GM19240 (cell line): ENCODE results near the gene TRIM26.
"Not testable (repeated sequence)": the region's sequence is repeated elsewhere in the genome, so short reads cannot be mapped to it uniquely, and the experiment has no call there.

Experiments
- DNase-seq: peaks from one replicate; pipeline ENCODE4 v3.0.0; 2011; ENCODE audit warnings: low spot score; ENCODE audit not compliant: insufficient read length

Gene TRIM26

DNA sequence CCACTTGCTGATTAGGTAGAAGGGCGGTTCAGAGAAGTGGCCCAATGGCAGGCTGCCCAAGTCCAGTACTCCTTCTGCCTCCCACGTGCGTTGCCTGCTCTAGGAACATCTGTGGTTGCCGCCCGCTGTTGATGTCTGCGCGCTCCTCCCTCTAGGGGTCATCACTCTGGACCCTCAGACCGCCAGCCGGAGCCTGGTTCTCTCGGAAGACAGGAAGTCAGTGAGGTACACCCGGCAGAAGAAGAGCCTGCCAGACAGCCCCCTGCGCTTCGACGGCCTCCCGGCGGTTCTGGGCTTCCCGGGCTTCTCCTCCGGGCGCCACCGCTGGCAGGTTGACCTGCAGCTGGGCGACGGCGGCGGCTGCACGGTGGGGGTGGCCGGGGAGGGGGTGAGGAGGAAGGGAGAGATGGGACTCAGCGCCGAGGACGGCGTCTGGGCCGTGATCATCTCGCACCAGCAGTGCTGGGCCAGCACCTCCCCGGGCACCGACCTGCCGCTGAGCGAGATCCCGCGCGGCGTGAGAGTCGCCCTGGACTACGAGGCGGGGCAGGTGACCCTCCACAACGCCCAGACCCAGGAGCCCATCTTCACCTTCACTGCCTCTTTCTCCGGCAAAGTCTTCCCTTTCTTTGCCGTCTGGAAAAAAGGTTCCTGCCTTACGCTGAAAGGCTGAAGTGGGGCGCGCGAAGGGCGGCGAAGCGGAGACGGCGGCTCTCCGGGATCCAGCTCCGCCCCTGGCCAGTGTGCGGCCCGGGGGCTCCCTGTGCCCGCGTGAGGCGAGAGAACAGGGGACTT lies 41.3 kb downstream of the TRIM26 start:
- DNase-seq: no peak

DNA sequence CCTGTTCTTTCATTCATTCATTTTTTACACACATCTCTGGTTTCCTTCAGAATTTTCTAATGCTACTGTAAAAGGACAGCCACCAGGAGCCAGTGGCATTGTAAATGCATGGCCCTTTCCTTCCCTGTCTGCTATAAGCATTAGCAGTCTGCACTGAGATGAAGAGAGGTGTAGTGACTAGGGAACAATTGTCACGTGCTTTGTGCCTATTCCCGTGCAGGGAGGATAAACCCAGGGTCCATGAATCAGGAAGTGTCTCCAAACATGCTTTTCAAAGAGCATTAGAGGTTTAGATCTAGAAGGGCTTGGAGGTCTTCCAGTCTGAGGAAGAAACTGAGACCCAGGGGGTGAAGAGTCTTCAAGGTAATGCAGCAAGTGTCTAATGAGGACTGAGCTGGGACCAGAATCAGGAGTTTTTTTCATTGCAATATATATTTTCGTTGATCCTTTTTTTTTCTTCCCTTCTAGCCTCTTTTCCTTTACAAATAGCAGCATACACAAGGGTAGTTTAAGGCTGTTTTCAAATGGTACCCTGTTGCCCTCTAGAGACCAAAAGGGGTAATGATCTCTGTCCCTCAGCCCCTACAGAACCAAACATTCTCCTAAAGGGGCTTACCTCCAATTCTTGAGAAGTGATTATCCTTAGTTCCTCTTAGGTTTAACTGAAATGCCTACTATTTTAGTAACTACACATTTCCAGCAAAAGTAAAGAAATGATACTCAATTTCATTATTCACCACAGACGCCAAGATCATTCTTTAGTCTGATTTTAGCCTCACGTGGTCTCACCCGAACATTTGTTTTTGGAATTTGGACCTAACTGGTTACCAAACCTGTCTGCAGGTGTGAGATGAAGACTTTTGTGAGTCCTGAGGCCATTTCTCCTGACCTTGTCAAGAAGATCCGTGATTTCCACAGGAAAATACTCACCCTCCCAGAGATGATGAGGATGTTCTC lies 43.3 kb downstream of the TRIM26 start:
- DNase-seq: no peak

DNA sequence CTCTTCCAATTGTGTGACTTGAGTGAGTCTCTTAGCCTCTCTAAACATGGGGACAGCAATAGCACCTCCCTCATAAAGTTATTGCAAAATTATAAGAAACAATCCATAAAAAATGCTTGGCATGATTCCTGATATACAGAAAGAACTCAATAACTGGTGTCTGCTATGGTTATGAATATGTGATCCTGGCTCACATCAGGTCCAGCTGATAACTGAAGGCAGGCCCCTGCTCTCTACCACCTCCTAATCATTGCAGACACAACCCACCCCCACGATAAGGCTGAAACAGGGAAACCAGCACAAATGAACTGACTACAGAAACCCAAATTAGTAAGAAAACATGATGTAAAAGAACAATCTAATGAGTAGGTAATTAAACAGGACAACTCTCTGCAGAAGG lies 44.5 kb downstream of the TRIM26 start:
- DNase-seq: no peak

DNA sequence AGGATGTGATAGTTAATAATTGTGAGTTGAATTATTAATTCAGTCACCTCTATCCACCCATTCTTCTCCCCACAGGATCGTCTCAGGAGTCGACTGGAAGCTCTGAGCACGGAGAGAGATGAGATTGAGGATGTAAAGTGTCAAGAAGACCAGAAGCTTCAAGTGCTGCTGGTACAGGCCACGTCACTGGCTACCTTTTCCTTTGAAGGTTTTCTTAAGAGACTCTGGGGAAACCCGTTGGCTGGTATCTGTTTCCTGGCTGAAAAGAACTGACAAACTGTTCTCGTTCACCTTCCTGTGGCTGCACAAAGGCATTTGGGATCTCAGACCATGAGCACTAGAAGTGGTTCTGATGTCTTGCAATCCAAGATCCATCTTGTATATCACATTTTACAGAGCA lies 46.1 kb downstream of the TRIM26 start:
- DNase-seq: no peak

DNA sequence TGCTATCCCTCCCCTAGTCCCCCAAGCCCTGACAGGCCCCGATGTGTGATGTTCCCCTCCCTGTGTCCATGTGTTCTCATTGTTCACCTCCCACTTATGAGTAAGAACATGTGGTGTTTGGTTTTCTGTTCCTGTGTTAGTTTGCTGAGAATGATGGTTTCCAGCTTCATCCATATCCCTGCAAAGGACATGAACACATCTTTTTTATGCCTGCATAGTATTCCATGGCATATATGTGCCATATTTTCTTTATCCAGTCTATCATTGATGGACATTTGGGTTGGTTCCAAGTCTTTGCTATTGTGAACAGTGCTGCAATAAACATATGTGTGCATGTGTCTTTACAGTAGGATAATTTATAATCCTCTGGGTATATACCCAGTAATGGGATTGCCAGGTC lies 48.0 kb downstream of the TRIM26 start:
- not testable (repeated sequence) for DNase-seq

DNA sequence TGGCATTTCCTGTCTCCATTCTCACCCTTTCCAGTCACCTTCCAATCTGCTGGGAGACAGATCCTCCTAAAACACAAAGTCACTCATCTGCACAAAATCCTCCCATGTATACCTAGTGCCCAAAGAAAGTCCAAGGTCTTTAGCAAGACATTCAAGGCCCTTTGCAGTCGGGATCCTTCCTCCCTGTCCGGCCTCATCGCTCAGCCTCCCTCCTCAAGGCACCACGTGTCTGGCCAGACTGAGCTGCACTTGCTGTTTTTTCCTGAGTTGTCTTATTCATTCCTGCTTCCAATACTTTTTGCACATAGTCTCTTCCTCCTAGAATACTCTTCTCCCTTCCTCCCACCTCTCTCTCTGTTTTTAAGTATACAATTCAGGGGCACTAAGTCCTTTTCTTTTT lies 48.5 kb downstream of the TRIM26 start:
- DNase-seq: no peak

DNA sequence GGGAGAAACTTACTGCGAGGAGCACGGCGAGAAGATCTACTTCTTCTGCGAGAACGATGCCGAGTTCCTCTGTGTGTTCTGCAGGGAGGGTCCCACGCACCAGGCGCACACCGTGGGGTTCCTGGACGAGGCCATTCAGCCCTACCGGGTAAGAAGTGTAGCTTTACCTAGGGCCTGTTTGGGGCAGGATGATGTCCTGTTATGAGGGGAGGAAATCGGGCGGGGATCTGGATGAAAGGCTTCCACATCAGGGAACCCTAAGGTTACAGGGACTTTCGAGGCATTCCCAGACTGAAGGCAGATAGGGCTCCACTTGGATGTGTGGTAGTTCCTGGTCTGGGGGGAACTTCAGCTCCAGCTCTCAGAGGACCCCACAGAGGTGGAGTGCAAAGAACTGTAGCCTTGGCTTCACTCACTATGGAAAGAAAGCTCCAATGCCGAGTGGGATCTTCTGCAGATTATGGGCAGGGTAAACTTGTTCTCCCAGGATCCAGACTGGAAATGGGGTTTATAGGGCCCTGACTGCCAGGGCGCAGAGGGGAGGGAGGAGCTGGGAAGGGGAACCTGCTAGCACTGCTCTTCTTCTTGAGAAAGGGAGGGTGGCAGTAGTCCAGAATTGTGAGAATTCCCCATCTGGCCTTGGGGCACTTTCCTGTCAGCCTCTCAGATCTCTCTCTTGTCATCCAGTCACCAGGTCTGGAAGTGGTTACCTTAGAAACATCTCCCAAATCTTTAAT lies 49.1 kb downstream of the TRIM26 start:
- no peak for DNase-seq

DNA sequence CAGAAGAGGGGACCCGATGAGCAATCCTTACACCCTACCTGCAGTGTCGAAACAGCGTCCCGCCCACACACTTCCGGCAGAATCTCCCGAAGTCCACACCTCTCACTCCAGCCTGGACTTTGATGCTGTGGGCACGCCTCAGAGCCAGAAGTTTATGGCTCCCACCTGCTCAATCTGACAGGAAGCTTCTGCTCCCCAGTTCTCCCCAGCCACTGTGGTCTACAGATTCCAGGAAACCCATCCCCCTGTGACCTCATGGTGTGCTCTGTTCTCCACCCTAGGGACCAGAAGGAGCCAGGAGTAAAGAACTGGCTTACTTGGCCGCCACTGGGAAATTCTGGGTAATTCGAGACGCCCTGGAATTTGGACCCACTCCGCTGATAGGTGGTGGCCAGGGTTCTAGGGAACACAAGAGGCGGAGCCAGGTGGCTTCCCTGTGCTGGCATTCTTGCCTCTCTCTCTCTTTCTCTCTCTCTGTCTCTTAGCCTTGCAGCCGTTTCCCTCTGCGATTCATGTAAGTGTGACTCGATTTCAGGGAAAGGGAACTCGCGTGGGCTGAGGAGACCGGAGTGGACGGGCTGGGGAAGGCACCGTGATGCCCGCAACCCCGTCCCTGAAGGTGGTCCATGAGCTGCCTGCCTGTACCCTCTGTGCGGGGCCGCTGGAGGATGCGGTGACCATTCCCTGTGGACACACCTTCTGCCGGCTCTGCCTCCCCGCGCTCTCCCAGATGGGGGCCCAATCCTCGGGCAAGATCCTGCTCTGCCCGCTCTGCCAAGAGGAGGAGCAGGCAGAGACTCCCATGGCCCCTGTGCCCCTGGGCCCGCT lies 49.9 kb downstream of the TRIM26 start, which contains the start of gene TRIM15:
TRIM15 (plus strand) TSS at position 457 of the 828 bp plus-strand sequence; CDS start at position 596, 139 bp downstream.
- DNase-seq: no peak

DNA sequence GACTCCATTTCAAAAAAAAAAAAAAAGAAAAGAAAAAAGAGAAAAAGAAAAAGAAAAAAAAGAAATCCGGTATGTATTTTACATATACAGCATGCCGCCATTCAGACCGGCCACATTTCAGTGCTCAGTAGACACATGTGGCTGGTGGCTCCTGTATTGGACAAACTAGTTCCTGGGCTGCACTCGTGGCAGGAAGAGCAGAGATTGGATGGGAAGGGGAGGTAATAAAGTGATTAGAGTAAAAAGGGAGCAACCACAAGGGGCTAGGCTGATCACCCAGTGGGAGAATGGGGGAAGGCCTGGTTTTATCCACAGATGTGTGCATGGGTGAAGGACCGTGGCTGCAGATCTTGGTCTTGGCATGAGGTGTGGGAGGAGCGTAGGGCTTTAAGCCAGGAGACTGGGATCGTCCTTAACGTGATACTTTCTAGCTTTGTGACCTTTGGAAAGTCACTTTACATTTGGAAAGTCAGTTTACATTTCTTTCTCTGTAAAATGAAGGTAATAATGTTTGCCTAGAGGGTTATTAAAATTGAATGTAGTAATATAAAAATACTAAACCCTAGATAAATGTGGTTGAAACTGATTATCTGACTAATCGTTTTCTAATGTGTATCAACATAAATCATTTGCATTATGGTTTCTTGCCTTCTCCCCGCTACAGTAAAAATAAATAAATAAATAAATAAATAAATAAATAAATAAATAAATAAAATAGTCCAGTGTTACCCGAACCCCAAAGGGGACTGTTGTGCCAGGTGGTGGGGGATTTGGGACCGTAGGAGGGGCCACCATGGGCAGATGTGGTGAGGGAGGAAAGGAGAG lies 50.7 kb downstream of the TRIM26 start:
- DNase-seq: no peak

DNA sequence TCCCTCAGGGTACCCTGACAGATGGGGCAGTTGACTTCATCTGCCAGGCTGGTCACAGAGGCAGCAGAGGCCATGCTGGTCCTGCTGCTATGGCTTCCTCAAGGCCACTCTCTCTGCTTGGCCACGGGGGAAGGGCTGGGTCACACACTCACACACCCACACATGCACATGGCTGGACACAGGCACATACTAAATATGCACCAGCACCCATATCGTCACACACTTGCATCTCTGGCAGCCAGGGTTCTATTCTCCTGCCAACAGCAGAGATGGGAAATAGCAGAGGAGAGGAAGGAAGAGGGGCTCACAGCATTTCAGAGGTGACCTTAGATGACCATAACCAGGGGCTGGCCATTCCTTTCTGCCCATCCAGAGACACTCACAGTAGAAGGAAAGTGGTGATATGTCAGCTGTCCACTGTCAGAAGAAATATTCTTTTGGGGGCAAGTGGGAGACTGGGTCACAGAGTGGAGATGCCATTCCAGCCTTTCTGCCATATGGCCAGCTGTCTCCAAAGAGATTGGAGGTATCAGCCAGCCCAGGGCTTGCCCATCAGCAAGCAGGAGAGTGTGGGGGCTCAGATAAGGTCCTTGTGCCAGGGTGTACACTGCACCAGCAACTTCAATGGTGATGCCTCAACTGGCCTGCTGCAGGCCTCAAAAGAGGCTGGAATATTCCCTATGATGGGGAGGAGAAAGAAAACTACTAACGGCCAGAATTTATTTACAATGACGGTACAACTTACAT lies 52.2 kb downstream of the TRIM26 start, which contains the start of gene TRIM10:
TRIM10 (minus strand) TSS at position 427 of the 747 bp plus-strand sequence; CDS start at position 74, 353 bp downstream.
- no peak for DNase-seq

DNA sequence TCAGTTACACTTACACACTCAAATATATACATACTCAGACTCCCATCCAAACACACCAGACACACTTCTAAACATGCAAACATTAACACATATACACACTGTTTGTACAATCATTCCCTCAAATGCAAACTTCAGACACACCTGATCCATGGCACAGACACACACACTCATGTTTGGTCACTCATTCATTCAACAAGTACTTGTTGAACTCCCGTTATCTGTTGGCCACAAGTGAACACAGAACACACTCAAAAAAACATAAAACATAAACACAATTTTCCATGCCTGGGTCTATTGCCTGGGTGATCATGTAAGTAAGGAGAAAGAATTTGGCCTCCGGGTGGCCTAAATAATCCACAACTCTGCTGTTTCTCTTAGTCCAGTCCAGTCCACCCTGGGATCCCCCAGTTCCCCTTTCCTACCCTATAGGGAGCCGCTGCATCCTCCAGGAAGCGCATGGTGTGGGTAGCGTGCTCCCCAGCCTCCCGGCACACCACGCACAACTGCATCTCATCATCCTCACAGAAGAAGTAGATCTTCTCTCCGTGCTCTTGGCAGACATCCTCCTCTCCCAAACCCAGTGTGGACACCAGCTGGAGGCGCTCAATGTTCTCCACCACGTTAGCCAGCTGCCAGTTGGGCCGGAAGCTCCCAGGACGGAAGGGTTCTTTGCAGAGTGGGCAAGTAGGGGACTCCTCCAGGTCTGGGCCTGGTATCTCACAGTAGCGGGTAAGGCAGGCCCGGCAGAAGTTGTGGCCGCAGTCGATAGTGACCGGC lies 53.0 kb downstream of the TRIM26 start:
- no peak for DNase-seq

DNA sequence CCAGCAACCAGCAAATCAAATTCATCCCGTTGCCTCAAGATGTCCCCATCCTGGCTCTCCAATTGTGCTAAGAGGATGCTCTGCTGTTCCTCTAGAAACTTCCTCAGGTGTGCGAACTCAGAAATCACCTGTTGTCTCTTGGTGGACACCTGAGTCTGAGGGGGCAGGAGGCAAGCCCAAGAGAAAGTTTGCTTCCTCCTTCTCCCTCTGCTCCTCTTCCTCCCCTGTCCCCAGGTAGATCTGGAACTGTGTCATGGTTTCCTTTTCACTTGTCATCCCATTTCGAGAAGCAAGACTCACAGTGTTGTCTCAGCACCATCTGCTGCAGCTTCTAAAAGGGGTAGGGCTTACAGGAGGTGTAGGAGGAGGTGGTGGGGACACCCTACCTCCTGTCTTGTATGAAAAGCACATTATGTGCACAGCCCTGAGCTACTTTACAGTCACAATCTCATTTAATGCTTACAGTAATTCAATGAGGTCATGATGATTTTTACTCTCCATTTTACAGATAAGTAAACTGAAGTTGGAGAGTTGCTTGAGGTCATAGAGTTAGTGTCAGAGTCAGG lies 54.6 kb downstream of the TRIM26 start:
- no peak for DNase-seq

DNA sequence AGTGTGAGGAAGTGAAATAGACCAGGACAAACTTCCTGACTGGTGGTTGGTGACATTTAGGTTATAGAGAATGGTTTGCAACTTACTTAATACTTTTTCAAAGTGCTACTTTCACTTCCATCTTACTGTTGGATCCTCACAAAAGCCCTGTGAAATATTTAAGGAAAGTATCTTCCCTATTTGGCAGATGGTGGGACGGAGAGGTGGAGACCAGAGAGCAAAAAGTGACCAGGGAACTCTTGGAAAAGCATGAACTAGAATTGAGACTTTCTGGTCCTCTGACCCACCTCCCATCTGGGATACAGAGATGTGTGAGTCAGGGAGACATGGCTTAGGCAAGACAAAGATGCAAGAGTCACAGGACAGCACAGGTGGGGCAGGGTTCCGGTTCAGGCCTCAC lies 55.2 kb downstream of the TRIM26 start:
- DNase-seq: no peak

DNA sequence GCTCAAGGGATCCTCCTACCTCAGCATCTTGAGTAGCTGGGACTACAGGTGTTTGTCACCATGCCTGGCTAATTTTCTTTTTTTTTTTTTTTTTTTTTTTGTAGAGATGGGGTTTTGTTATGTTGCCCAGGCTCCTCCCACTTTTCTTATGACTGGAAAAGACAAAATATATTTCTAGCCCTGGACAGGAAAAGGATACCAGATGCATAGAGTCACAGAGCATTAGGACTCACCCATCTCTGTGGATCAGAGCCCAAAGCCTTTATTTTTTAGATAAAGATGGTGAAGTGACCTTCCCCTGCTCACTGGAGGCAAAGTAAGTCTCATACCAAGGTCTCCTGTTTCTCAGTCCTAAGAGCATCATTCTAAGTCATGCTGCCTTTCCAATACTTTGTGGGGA lies 55.6 kb downstream of the TRIM26 start:
- DNase-seq: no peak

DNA sequence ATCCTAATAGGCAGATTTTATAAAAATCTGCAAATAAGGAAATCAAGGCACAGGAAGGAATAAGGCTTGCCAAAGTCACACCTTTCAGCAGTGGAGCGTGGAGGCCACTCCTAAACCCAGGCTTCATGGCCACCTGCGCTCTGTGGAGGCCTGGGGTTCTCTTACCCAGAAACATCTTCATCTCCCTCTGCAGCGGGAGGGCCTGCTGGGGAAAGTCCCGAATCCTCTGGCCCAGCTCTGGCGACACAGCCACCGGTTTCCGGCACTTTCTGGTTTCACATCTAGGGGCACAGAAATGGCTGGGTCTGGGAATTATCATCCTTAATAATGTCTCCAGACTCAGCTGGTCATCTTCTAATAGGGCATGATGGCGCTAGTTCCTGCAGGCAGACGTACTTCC lies 56.4 kb downstream of the TRIM26 start:
- DNase-seq: no peak

DNA sequence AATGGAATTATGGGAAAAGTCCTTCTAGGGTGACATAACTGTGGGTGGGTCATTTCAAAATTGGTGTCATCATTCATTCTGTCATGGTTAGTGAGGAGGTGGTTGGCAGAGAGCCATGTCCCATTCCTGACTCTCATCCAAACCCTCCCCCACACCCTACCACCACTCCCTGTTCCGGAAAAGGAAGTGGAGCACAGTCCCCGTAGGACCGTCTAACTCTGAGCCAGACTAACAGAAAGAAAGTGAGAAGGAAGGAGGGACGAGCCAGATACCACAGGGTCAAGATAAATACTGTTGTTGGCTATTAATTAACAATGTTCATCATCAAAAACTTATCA lies 57.0 kb downstream of the TRIM26 start:
- no peak for DNase-seq

DNA sequence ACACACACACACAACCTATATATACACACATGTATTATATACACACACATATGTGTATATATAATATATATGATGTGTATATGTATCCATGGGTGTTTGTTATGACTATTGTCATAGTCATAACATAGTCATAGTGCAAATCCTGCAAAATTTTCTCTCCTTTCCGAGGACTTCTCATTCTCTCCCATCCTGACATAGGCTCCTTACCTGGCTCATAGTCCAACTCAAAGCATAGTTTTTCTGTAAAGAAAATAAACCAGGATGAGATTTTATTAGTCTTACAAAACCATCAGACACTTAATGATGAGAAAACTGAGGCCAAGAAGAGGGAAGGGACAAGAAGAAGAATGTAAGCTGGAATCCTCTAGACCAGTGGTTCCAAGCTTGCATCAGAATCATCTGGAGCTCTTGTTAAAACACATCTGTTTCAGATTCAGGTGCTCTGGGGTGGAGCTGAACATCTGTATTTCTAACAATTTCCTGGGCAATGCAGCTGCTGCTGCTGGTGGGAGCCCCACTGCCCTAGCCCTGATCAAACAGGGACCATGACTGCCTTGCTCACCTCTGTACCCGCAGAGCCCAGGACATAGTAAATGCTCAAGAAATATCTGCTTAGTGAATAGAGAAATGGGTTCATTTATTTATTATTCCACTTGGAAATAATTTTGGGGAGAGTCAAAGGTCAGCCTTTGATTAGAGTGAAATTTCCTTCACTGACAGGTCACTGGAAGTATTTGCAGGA lies 57.5 kb downstream of the TRIM26 start:
- DNase-seq: no peak
